B cell (primary cell): ENCODE results near the gene ANKRD33B. TPM values are rescaled to one million over a fixed set of nuclear protein-coding genes. Genes with fewer than 3 reads are reported as not detected.

Experiments used
- ATAC-seq: fragments of 200-7000 bp; cut with Tn5 transposase; one replicate; pipeline ENCODE4 v1.10.0; 2021; ENCODE audit warnings: low read depth, mild to moderate bottlenecking, moderate number of reproducible peaks, moderate library complexity
- CTCF ChIA-PET: fragments of 350-600 bp; sonication (Branson Sonifier 250); formaldehyde crosslinking; loops from one replicate; lab custom pipeline; 2021; ENCODE audit warnings: antibody characterized with exemption, inconsistent platforms; lab: Charles Lee
- POLR2A ChIA-PET: fragments of 350-600 bp; sonication (Branson Sonifier 250); formaldehyde crosslinking; loops from one replicate; lab custom pipeline; 2021; ENCODE audit warnings: antibody characterized with exemption; lab: Charles Lee
- DNase-seq: peaks from one replicate; pipeline ENCODE4 v3.0.0; 2013
- H2AFZ ChIP-seq: 2 replicates; pipeline ENCODE4 v1.6.1; 2012; ENCODE audit warnings: mild to moderate bottlenecking, low read depth, low read length; ENCODE audit not compliant: insufficient read depth, poor library complexity, severe bottlenecking
- H3K27ac ChIP-seq, 2 donors: 1 replicate in 1 of 2; 2 replicates in 1 of 2; pipeline ENCODE4 v1.5.1; 2012 to 2013; ENCODE audit warnings: low read length in 2 of 2, mild to moderate bottlenecking in 2 of 2, moderate library complexity in 1 of 2
- H3K27me3 ChIP-seq, 4 experiments: fragments of 200-600 bp in 1 of 4; sonication (generic) in 1 of 4; replicated peaks in 1 of 4; 1 replicate in 2 of 4; 2 replicates in 2 of 4; pipeline versions ENCODE4 v1.6.1 to v1.7.0; 2013 to 2016; ENCODE audit warnings: low read length in 3 of 4, mild to moderate bottlenecking in 2 of 4, mixed read lengths in 1 of 4, moderate library complexity in 1 of 4; ENCODE audit not compliant: insufficient read depth in 4 of 4, control insufficient read depth in 3 of 4; ENCODE audit errors: control extremely low read depth in 1 of 4
- H3K36me3 ChIP-seq, 2 experiments: replicated peaks in 1 of 2; 1 replicate in 1 of 2; 2 replicates in 1 of 2; pipeline versions ENCODE4 v1.6.1 to v1.7.1; 2013; ENCODE audit warnings: low read length in 1 of 2; ENCODE audit not compliant: insufficient read depth in 2 of 2, control insufficient read depth in 1 of 2; ENCODE audit errors: control extremely low read depth in 1 of 2, extremely low read depth in 1 of 2
- H3K4me1 ChIP-seq, 2 donors: fragments of 200-600 bp in 1 of 2; sonication (generic) in 1 of 2; 1 replicate in 1 of 2; 2 replicates in 1 of 2; pipeline versions ENCODE4 v1.5.1 to v1.6.1; 2013 to 2017; ENCODE audit warnings: low read length in 2 of 2; ENCODE audit not compliant: control insufficient read depth in 2 of 2, insufficient read depth in 2 of 2
- H3K4me2 ChIP-seq: replicated peaks from 2 replicates; pipeline ENCODE3; 2012; ENCODE audit warnings: mild to moderate bottlenecking, low read depth, low read length; ENCODE audit not compliant: poor library complexity, severe bottlenecking
- H3K4me3 ChIP-seq, 5 experiments: fragments of 200-600 bp in 1 of 5; sonication (generic) in 1 of 5; 1 replicate in 3 of 5; 2 replicates in 2 of 5; pipeline versions ENCODE4 v1.5.1 to v1.7.0; 2011 to 2016; ENCODE audit warnings: low read length in 4 of 5, mild to moderate bottlenecking in 4 of 5, low read depth in 2 of 5, control low read depth in 1 of 5, moderate library complexity in 1 of 5; ENCODE audit not compliant: insufficient read depth in 1 of 5; ENCODE audit errors: control extremely low read depth in 1 of 5, extremely low read depth in 1 of 5
- H3K79me2 ChIP-seq: fragments of 200-600 bp; sonication (generic); one replicate; pipeline ENCODE4 v1.6.0; 2016; ENCODE audit warnings: low read length; ENCODE audit not compliant: control insufficient read depth, insufficient read depth
- H3K9ac ChIP-seq: fragments of 200-600 bp; sonication (generic); 2 replicates; pipeline ENCODE4 v1.6.1; 2017; ENCODE audit warnings: mild to moderate bottlenecking, low read length, moderate library complexity
- H3K9me3 ChIP-seq, 3 donors: one replicate each; pipeline versions ENCODE4 v1.6.1 to v1.7.1; 2013; ENCODE audit warnings: low read length in 2 of 3; ENCODE audit not compliant: control insufficient read depth in 2 of 3, insufficient read depth in 1 of 3; ENCODE audit errors: control extremely low read depth in 1 of 3
- H4K20me1 ChIP-seq: 2 replicates; pipeline ENCODE4 v1.6.0; 2012; ENCODE audit warnings: mild to moderate bottlenecking, low read length; ENCODE audit not compliant: insufficient read depth, control insufficient read depth, poor library complexity, severe bottlenecking
- H3K27ac Mint-ChIP-seq: one replicate; pipeline ENCODE4 v1.8.0; 2021; ENCODE audit warnings: mixed read lengths
- H3K27me3 Mint-ChIP-seq: one replicate; pipeline ENCODE4 v1.8.0; 2021; ENCODE audit warnings: mixed read lengths
- H3K4me1 Mint-ChIP-seq: one replicate; pipeline ENCODE4 v1.8.0; 2021; ENCODE audit warnings: mixed read lengths
- H3K4me3 Mint-ChIP-seq: one replicate; pipeline ENCODE4 v1.8.0; 2021; ENCODE audit warnings: mixed read lengths
- H3K9me3 Mint-ChIP-seq: one replicate; pipeline ENCODE4 v1.8.0; 2022; ENCODE audit warnings: mixed read lengths; ENCODE audit not compliant: insufficient read depth
- EZH2 ChIP-seq: IDR thresholded peaks from 2 replicates; pipeline ENCODE4 v1.6.1; 2012; ENCODE audit warnings: borderline replicate concordance, low read depth, mild to moderate bottlenecking, moderate library complexity, low read length; ENCODE audit not compliant: insufficient read depth, poor library complexity, severe bottlenecking
- WGBS: methylation state at CpG from one replicate; pipeline ENCODE4 v1.1.5; 2013; ENCODE audit warnings: missing lambda C conversion rate; ENCODE audit not compliant: insufficient coverage; 5-methylcytosine and 5-hydroxymethylcytosine counted together
- intact Hi-C: fragments of 100-400 bp; cut with micrococcal nuclease; formaldehyde crosslinking; loops from one replicate; pipeline ENCODE4 v1.10.0; 2022
- polyA plus RNA-seq: library from polyadenylated mRNA; depleted of rRNA; stranded (reverse); fragments of >200 nt; gene quantifications from 2 replicates; pipeline ENCODE4 v1.2.3, GENCODE V29; 2012
- total RNA-seq, 2 donors: library from RNA; stranded (reverse); fragments of 120-200 nt in 1 of 2; gene quantifications; 1 replicate in 1 of 2; 2 replicates in 1 of 2; pipeline versions ENCODE4 v1.2.3 to v1.2.4, GENCODE V29; 2013 to 2022
- TF ChIP-seq, protein P1 (sequence below): fragments of 200-600 bp; IDR thresholded peaks from one replicate; pipeline ENCODE4 v1.8.0; 2022; ENCODE audit warnings: antibody characterized with exemption, mild to moderate bottlenecking

Gene ANKRD33B
- total and polyA plus RNA-seq, 2 donors (not counting 1 experiment from before 2014, with no cell fraction given), result 2.9 to 23.4 TPM

DNA sequence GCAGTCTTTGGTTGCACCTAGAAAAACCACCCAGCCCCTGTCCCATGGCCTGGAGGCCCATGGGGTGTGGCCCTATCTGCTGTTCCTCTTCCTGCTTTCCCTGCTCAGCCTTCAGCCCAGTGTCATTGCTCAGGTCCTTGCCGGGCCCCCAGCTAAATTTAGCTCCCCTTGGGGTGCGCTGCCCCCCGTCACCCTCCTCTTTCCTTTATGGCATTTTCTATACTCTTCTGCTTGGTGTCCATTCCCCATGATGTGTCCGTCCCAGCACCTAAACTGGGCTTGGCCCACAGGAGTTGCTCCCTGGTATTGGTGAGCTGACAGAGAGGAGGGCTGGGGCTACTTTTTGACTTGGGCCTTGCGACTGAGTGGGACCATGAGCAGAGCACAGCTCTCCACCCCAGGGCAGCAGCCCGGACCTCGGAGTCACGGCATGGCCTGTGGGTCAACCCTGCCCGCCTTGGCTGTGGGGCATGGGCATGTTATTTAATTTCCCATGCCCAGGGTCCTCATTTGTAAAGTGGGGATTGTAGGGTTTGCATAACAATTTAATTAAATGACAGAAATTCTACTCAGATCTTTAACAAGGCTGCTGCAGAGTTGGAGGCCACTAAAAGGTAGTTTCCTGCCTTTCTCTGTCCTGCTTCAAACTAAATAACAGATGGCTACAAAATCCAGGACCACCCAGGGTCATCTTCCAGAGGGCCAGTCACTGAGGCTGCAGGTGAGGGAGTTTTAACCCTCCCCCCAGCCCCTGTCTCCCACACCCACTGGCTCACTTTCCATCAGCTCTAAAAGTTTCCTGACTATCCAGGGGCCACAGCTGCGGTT is 99.0 kb downstream of the ANKRD33B start:
- no peak overlapping the region for H3K9ac ChIP-seq
- no peaks in the 10 kb centered on the region for H3K9me3 ChIP-seq
- TF ChIP-seq EZH2, result no peak
- TF ChIP-seq, protein P1, sequence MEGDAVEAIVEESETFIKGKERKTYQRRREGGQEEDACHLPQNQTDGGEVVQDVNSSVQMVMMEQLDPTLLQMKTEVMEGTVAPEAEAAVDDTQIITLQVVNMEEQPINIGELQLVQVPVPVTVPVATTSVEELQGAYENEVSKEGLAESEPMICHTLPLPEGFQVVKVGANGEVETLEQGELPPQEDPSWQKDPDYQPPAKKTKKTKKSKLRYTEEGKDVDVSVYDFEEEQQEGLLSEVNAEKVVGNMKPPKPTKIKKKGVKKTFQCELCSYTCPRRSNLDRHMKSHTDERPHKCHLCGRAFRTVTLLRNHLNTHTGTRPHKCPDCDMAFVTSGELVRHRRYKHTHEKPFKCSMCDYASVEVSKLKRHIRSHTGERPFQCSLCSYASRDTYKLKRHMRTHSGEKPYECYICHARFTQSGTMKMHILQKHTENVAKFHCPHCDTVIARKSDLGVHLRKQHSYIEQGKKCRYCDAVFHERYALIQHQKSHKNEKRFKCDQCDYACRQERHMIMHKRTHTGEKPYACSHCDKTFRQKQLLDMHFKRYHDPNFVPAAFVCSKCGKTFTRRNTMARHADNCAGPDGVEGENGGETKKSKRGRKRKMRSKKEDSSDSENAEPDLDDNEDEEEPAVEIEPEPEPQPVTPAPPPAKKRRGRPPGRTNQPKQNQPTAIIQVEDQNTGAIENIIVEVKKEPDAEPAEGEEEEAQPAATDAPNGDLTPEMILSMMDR, result no peak
- no peaks in the 10 kb centered on the region for H3K27me3 Mint-ChIP-seq
- CTCF ChIA-PET, result no interaction called here
- H3K4me1 Mint-ChIP-seq, result no peaks in the 10 kb centered on the region
- DNase-seq (no peak), ATAC-seq (no peak)
- no peak overlapping the region for H3K4me3 ChIP-seq
- H3K27ac Mint-ChIP-seq, result no peak overlapping the region
- 60% methylated on average over 2 of the region's 10 CpGs for WGBS
- no peak overlapping the region for H3K4me2 ChIP-seq
- peaks cover 3% of the 10 kb centered on the region for H3K9me3 Mint-ChIP-seq
- no peaks in the 10 kb centered on the region for H3K4me1 ChIP-seq
- intact Hi-C loops, result no loop called here
- H3K4me3 Mint-ChIP-seq, result no peak overlapping the region
- POLR2A ChIA-PET, result no interaction called here
- no peaks in the 10 kb centered on the region for H3K36me3 ChIP-seq
- H3K79me2 ChIP-seq, result no peaks in the 10 kb centered on the region
- no peaks in the 10 kb centered on the region for H3K27me3 ChIP-seq
- no peak overlapping the region for H3K27ac ChIP-seq
- no peak overlapping the region for H2AFZ ChIP-seq
- no peaks in the 10 kb centered on the region for H4K20me1 ChIP-seq

DNA sequence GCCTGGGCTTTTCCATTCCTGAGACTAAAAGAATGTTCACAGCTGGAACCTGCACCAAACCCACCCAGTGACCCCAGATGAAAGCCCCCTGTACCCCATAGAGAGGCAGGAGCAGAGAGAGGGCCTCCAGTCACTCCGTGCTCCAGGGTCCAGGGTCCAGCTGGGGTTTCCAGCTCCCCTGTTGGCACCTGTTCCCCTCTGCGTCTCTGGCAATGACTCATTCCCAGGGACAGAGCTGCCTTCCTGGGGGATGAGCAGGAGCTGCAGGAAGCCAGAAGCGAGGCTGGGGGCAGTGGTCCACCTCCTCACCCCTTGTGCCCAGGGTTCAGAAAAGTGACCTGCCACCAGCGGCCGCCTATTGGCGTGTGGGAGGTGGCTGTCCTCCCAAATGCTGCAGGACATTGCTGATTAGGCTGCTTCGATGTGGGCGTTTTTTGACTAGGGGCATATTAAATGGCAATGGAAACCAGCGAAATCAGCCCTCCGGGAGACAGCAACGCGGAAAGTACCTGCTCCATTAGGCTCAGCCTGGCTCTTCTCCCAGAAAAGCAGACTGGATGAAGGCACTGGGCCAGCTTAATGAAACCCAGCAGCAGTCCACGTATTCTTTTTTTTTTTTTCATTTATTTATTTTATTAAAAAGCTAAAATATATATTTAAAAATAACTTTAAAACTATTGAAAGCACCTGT is 99.8 kb downstream of the ANKRD33B start:
- H3K4me3 ChIP-seq, result no peak overlapping the region
- CTCF ChIA-PET, result interaction anchor here (0.6 kb wide), 1 partner anchor 520 kb away, joined by 3 read pairs; no protein-coding TSS in a partner anchor
- no peak overlapping the region for H2AFZ ChIP-seq
- no peaks in the 10 kb centered on the region for H4K20me1 ChIP-seq
- Mint-ChIP-seq H3K4me3 (no peak overlapping the region), H3K9me3 (no peaks in the 10 kb centered on the region), H3K27me3 (no peaks in the 10 kb centered on the region), H3K4me1 (no peaks in the 10 kb centered on the region), H3K27ac (no peak overlapping the region)
- no peaks in the 10 kb centered on the region for H3K36me3 ChIP-seq
- WGBS, result 94% methylated on average over 12 of the region's 13 CpGs
- no peak for DNase-seq
- no peaks in the 10 kb centered on the region for H3K79me2 ChIP-seq
- TF ChIP-seq, protein P1, result no peak
- no peak for TF ChIP-seq EZH2
- no peaks in the 10 kb centered on the region for H3K27me3 ChIP-seq
- POLR2A ChIA-PET, result no interaction called here
- H3K9ac ChIP-seq, result no peak overlapping the region
- intact Hi-C loops, result no loop called here
- ATAC-seq, result no peak
- no peak overlapping the region for H3K27ac ChIP-seq
- H3K4me2 ChIP-seq, result no peak overlapping the region
- H3K9me3 ChIP-seq, result no peaks in the 10 kb centered on the region
- no peaks in the 10 kb centered on the region for H3K4me1 ChIP-seq
